ENCODE data around the gene NAGLU.

DNA sequence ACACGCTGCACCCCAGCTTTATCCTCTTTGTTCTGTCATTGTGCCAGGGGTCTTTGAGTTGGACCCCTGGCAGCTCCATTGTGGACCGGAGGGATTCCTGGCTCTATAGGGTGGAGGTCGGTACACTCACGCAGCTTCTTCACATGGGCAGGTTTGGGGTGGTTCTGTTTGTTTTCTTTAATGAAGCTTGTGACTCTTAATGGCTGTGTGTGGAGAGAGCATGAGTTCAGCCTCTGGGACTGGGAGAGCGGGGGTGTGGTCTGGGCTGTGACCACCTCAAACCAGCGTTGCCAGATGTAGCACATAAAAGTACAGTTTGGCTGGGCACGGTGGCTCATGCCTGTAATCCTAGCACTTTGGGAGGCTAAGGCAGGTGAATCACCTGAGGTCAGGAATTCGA is 21.2 kb upstream of the NAGLU start:
- TF ChIP-seq CTCF (IDR thresholded peaks at IDR 0.05; ENCODE audit: low read depth, low read length) (no peak), POLR2A (IDR thresholded peaks at IDR 0.05; ENCODE audit: extremely low read depth, insufficient read length) (no peak), MYC (IDR thresholded peaks at IDR 0.05; ENCODE audit: low read depth, low read length) (no peak)
